Smooth muscle cell of the pulmonary artery (primary cell): ENCODE data around the gene ARHGAP26. TPM values are rescaled to one million over a fixed set of nuclear protein-coding genes. Genes with fewer than 3 reads are reported as not detected.

Experiments
- total RNA-seq: library from RNA; depleted of rRNA; stranded (reverse); fragments of >200 nt; gene quantifications from 2 replicates; pipeline ENCODE4 v1.2.3, GENCODE V29; 2014

The ARHGAP26 gene, protein sequence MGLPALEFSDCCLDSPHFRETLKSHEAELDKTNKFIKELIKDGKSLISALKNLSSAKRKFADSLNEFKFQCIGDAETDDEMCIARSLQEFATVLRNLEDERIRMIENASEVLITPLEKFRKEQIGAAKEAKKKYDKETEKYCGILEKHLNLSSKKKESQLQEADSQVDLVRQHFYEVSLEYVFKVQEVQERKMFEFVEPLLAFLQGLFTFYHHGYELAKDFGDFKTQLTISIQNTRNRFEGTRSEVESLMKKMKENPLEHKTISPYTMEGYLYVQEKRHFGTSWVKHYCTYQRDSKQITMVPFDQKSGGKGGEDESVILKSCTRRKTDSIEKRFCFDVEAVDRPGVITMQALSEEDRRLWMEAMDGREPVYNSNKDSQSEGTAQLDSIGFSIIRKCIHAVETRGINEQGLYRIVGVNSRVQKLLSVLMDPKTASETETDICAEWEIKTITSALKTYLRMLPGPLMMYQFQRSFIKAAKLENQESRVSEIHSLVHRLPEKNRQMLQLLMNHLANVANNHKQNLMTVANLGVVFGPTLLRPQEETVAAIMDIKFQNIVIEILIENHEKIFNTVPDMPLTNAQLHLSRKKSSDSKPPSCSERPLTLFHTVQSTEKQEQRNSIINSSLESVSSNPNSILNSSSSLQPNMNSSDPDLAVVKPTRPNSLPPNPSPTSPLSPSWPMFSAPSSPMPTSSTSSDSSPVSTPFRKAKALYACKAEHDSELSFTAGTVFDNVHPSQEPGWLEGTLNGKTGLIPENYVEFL
- 7.4 and 8.2 TPM in 2 replicates for total RNA-seq

GRCh38 chr5:142769793-142770649, at the start of gene ARHGAP26:
ARHGAP26 (plus strand) TSS chr5:142770377; CDS start chr5:142770762, 385 bp downstream.

Other genes with a start within 250 kb of the ARHGAP26 start
- gene FGF1, start 84.3 kb upstream of the ARHGAP26 start, total RNA-seq = 4.1 and 10.4 TPM in 2 replicates